Measurements from ENCODE around the gene LCORL.

- no peak for TF ChIP-seq CTCF (IDR thresholded peaks at IDR 0.05)
- TF ChIP-seq POLR2A (IDR thresholded peaks at IDR 0.05) = no peak
Observed at GRCh38 chr4:17939054-17939453, 82.5 kb downstream of the LCORL start.

Measured in body of pancreas (tissue), 4 donors.